HL-60/S4 treated with retinoic acid at 250 ng/mL for 4 days and 3 days (cell line): Measurements from ENCODE around the gene RUVBL1.
"Not testable (repeated sequence)": the region's sequence is repeated elsewhere in the genome, so short reads cannot be mapped to it uniquely, and the experiment has no call there.

Experiments used
- in situ Hi-C: fragments of 300-500 bp; cut with MboI; formaldehyde crosslinking; loops from 2 replicates; pipeline ENCODE4 v1.7.0; 2022; ENCODE audit warnings: low sequenced_read_pairs

Gene RUVBL1

GRCh38 chr3:128123538-128124368, at the start of gene RUVBL1:
Gene RUVBL1 (minus strand): TSS chr3:128123812. CDS start chr3:128123724, 88 bp downstream.
- in situ Hi-C loops = no loop called here

DNA sequence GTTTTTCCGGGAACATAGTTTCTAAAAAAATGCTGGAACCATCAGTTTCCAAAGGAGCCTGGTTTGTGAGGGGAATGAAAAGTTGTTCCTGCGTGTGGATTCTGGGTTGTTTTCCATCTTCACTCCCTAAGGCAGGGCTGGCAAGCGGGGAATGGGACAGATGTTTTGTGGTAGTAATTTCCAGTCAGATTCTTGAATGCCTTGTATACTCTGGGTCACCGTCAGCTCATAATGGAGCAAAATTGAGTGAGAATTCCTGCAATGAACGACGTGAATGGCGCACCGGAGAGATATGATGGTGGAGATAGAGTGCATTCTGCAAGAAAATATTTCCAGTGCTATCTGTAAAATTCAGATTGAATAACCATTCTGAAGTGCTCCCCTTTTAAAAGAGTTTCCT, 49.6 kb upstream of the RUVBL1 start:
- in situ Hi-C loops = loop anchor here (10.0 kb wide), 1 partner anchor 432 kb away; no protein-coding TSS in a partner anchor

DNA sequence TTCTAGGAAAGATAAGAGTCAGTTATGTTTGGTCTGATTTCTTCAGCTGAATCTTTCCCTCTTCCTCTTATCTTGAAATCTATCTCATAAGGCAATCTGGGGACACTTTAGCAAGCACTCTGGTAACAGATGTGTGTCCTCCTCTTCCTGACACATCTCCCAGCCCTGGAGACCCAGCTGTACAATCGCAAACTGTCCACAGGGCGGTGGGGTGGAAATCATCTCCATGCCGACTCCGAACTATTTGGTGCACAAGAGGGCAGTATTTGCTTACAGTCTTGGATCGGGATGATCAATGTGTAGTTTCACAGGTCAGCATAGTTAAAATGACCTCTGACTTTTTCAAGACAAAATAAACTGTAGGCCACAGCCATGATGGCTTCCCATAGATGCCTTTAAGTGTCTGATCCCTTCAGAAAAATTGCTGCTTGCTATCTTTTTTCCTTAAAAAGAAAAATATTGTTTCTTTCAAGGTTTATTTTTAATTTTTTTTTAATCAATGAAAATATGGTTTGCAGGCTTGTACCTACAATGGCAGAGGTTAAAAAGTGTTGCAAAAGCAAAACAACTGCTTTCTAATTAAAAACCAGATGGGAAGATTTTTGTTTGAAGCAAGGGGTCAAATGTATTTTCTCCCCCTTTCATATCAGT, 47.4 kb upstream of the RUVBL1 start:
- in situ Hi-C loops = loop anchor here (10.0 kb wide), 1 partner anchor 434 kb away; no protein-coding TSS in a partner anchor

DNA sequence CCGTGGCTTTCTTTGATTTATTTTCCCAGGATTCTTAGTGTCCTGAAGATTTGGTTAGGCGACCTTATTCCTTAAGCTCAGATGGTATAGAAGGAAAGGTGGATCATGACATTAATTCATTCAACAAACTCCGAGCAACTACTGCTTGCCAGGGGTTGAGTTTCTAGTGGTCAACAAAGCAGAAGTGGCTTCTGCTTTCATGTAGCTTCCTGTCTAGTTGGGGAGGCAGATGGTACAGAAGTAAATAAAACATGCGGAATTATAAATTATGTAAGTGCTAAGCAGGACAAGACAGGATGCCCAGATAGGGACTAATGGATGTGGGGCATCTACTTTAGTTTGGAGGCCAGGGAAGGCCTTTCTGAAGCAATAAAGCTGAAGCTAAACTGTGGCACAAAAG, 45.2 kb upstream of the RUVBL1 start:
- in situ Hi-C loops = no loop called here

GRCh38 chr3:128167973-128168674, 44.5 kb upstream of the RUVBL1 start:
- in situ Hi-C loops = no loop called here

- in situ Hi-C loops = no loop called here
Measured at GRCh38 chr3:128167646-128167972, 44.0 kb upstream of the RUVBL1 start.

- in situ Hi-C loops = no loop called here
Measured at GRCh38 chr3:128166971-128167453, 43.4 kb upstream of the RUVBL1 start.

DNA sequence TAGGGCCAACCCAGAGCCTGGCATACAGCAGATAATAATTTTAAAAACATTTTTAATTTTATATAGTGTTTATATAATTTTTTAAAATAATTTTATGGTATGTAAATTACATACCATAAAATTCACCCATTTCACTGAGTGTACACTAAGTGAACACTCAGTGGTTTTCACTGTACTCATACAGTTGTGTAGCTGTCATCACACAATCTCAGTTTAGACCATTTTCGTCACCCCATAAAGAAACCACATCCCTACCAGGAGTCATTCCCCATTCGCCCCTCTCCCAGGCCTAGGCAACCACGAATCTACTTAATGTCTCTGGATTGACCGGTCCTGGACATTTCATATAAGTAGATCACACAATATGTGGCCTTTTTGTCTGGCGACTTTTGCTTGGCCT, 39.8 kb upstream of the RUVBL1 start:
- in situ Hi-C loops = no loop called here

DNA sequence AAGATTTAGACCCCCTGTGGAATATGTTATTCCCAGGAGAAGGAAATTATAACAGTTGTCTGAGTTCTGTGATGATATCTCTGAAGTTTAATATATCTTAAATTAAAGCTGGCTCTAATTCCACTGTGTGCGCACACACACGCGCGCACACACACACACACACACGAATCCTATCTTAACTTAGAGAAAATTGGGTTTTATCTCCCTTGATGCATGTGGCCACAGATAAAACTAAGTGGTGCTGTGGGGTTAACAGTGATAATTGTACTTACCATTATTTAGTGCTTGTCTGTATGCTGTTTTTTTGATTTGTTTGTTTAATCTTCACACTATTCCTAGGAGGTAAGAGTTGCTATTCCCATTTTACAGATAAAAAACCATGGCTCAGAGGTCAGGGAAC, 37.0 kb upstream of the RUVBL1 start:
- in situ Hi-C loops = no loop called here

- in situ Hi-C loops = no loop called here
Measured at GRCh38 chr3:128155616-128156360, 32.2 kb upstream of the RUVBL1 start.

GRCh38 chr3:128154354-128154753, 30.7 kb upstream of the RUVBL1 start:
- in situ Hi-C loops = not testable (repeated sequence)

DNA sequence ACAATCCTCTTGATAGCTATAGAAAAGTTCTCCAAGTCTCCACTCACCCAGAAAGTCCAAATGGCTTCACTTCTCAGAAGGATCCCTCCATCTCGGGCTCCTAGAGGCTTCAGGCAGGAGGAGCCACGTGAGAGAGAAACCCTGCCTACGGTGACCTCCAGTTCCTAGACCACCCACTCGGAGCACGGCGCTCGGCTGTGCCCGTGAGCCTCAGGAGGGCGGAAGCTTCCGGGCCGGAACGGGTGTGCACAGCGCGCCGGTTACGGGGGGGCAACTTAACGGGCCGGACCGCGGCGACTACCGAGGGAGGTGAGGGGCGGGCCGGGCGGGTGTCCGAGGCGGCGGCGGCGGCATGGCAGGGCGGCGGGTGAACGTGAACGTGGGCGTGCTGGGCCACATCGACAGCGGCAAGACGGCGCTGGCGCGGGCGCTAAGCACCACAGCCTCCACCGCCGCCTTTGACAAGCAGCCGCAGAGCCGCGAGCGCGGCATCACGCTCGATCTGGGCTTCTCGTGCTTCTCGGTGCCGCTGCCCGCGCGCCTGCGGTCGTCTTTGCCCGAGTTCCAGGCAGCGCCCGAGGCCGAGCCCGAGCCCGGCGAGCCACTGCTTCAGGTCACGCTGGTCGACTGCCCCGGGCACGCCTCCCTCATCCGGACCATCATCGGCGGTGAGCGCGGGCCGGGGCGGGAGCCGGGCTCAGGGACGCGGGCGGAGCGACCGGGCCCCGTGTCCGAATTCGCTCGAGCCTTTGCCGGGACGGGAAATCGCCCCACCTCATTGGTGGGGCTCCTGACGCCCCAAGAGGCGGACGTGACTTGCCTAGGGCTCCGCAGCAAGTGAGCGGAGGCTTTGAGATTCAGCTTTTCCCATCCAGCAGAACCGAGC, 29.8 kb upstream of the RUVBL1 start, which contains the start of gene EEFSEC:
TSS of gene EEFSEC (plus strand) at position 326 of the 886 bp plus-strand sequence. CDS start at position 353, 27 bp downstream.
- in situ Hi-C loops = no loop called here

DNA sequence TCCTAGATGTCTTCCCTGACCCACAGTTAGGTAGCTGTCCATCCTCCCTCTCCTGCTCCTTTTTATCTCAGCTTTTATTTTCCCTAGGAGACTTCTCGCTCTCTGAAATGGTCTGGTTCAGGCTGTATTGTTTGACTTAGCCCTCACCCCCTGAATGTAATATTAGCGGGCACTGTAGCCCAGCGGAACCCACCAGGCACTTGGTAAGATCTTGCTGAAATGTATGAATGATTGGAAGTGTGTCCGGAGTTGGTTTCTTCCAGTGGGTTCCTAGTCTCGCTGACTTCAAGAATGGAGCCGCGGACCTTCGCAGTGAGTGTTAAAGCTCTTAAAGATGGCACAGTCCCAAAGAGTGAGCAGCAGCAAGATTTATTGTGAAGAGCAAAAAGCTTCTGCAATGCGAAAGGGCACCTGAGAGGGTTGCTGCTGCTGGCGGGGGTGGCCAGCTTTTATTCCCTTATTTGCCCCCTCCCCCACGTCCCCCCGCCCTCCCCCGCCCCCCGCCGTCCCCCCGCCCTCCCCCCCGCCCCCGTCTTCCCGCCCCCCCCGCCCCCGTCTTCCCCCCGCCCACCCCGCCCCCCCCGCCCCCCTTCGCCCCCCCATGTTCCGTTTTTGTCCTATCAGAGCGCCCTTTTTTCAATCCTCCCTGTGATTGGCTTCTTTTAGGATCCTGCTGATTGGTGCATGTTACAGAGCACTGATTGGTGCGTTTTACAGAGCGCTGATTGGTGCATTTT, 29.0 kb upstream of the RUVBL1 start:
- in situ Hi-C loops = no loop called here

GRCh38 chr3:128151758-128152274, 28.2 kb upstream of the RUVBL1 start:
- in situ Hi-C loops = no loop called here

DNA sequence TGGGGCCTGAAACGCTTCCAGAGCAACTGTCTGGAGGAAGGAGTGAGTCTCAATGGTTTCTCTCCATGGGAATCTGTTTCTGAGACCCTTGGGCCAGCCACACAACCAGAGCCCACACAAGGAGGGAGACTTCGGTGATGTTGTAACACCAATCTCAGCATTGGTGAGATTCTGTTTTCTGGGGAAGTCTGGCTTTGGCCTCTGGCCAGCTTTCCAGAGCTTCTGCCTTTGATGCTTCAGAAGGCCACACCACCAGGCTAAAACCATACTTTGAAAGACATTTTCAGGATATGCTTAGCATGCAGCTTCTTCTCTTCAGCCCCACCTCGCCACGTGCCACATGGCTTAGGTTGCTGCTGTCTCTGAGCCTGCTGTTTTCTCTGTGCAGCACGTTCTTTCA, 26.0 kb upstream of the RUVBL1 start:
- in situ Hi-C loops = no loop called here

DNA sequence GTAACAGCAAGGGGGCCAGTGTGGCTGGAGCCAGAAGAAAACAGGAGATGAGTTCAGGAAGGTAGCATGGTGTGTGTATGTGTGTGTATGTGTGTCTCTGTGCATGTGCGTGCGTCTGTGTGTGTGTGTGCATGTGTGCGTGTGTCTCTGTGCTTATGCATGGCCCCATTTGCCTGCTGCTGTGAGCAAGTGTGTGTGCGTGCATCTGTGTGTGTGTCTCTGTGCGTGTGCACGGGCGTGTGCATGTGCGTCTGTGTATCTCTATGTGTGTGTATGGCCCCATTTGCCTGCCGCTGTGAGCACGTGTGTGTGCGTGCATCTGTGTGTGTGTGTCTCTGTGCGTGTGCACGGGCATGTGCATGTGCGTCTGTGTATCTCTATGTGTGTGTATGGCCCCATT, 22.6 kb upstream of the RUVBL1 start:
- in situ Hi-C loops = no loop called here

DNA sequence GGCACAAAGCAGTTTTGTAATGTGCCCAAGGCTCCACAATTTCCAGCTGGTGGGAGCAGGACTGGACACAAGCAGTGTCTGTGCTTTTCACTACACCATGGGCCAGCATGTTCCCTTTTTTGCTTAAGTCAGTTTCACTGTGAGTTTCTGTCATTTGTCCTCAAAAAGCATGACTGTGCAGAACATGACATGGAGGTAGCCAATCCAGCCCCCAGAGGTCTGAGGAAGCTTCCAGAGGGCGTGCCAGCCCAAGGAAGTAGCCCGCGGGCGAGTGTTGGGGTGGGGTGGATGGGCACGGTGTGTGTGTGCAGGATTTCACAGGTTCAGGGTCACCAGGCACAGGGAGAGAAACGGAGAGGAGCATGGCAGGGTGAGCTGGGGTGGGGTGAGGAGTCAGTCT, 21.7 kb upstream of the RUVBL1 start:
- in situ Hi-C loops = no loop called here

GRCh38 chr3:128144512-128145187, 21.0 kb upstream of the RUVBL1 start:
- in situ Hi-C loops = no loop called here
